ENCODE results near the gene PFKP.

DNA sequence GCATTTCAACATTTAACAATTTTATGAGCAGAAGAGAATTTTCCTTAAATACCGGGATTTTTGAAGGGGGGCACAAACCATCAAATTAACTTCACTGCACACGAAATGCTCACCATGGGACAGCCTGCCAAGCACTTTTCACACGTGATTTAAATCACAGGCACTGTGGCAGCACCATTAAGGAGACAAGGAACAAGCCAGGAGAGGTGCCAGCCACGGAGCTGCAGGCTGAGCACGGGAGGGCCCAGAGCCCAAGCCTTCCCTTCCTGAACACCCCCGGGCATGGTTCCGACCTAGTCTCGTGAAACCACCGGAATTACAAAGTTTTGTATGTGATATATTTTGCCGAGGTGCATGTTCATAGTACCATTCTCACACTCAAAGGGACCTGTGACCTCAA lies 91.8 kb downstream of the PFKP start:
- no peak for TF ChIP-seq CTCF (IDR thresholded peaks at IDR 0.05)
- TF ChIP-seq POLR2A (IDR thresholded peaks at IDR 0.05), result no peak
- TF ChIP-seq POLR2AphosphoS5 (IDR thresholded peaks at IDR 0.05; ENCODE audit: insufficient read depth in 1 of 2, low read depth in 1 of 2), result no peak
